GM21367 (cell line): ENCODE measurements around the gene ADCY5.
"Not testable (repeated sequence)": the region's sequence is repeated elsewhere in the genome, so short reads cannot be mapped to it uniquely, and the experiment has no call there.

Source experiments
- ATAC-seq: cut with Tn5 transposase; IDR thresholded peaks from one replicate; pipeline ENCODE4 v1.9.1; 2021; ENCODE audit not compliant: unreplicated experiment

Gene ADCY5

GRCh38 chr3:123448536-123449101 is at the start of gene ADCY5:
TSS of gene ADCY5 (minus strand) at chr3:123449090. CDS start at chr3:123448545, 545 bp downstream.
- ATAC-seq, result no peak

- ATAC-seq, result no peak
These were observed 45.0 kb upstream of the ADCY5 start for GRCh38 chr3:123493912-123494311.

GRCh38 chr3:123491966-123492587 is 43.2 kb upstream of the ADCY5 start:
- ATAC-seq, result no peak

- ATAC-seq, result no peak
These were observed 40.6 kb upstream of the ADCY5 start for GRCh38 chr3:123489400-123490004.

- no peak for ATAC-seq
These were observed 39.9 kb upstream of the ADCY5 start for GRCh38 chr3:123488645-123489347.

GRCh38 chr3:123487063-123487462 is 38.2 kb upstream of the ADCY5 start:
- ATAC-seq, result not testable (repeated sequence)

GRCh38 chr3:123486460-123486859 is 37.6 kb upstream of the ADCY5 start:
- ATAC-seq, result no peak

GRCh38 chr3:123485551-123485950 is 36.7 kb upstream of the ADCY5 start:
- no peak for ATAC-seq

- ATAC-seq, result no peak
These were observed 34.3 kb upstream of the ADCY5 start for GRCh38 chr3:123483146-123483545.

- no peak for ATAC-seq
These were observed 33.0 kb upstream of the ADCY5 start for GRCh38 chr3:123481722-123482457.

- no peak for ATAC-seq
These were observed 32.2 kb upstream of the ADCY5 start for GRCh38 chr3:123481071-123481470.

- no peak for ATAC-seq
These were observed 31.5 kb upstream of the ADCY5 start for GRCh38 chr3:123480428-123480827.

- ATAC-seq, result no peak
These were observed 31.0 kb upstream of the ADCY5 start for GRCh38 chr3:123479891-123480290.

GRCh38 chr3:123478314-123478713 is 29.4 kb upstream of the ADCY5 start:
- ATAC-seq, result no peak

GRCh38 chr3:123476967-123477750 is 28.3 kb upstream of the ADCY5 start:
- no peak for ATAC-seq

GRCh38 chr3:123475786-123476185 is 26.9 kb upstream of the ADCY5 start:
- ATAC-seq, result no peak

GRCh38 chr3:123471106-123471505 is 22.2 kb upstream of the ADCY5 start:
- ATAC-seq, result no peak

- no peak for ATAC-seq
These were observed 20.6 kb upstream of the ADCY5 start for GRCh38 chr3:123469323-123469995.

- ATAC-seq, result no peak
These were observed 18.2 kb upstream of the ADCY5 start for GRCh38 chr3:123467046-123467445.

GRCh38 chr3:123464211-123464610 is 15.3 kb upstream of the ADCY5 start:
- ATAC-seq, result no peak
